Activated CD4-positive, CD25-positive, alpha-beta regulatory T cell treated with anti-CD3 and anti-CD28 coated beads, Interleukin-2, amount 50 U/mL, for 16 hours (primary cell): ENCODE data around the gene RGL3.
A peak's percentile ranks its signal among the peaks of the same experiment; 100 is the strongest.
"Not testable (repeated sequence)": the region's sequence is repeated elsewhere in the genome, so short reads cannot be mapped to it uniquely, and the experiment has no call there.

Experiments
- DNase-seq: peaks from one replicate; pipeline ENCODE4 v3.0.0-alpha.2; 2020; ENCODE audit warnings: low read depth, low spot score

The RGL3 gene

GRCh38 chr19:11450570-11451326, 31.6 kb upstream of the RGL3 start:
- no peak for DNase-seq

GRCh38 chr19:11448923-11449554, 29.9 kb upstream of the RGL3 start:
- DNase-seq = no peak

- no peak for DNase-seq
These were observed 29.3 kb upstream of the RGL3 start for GRCh38 chr19:11448410-11448809.

- DNase-seq = no peak
These were observed 28.5 kb upstream of the RGL3 start for GRCh38 chr19:11447347-11448262.

GRCh38 chr19:11446652-11447301, 27.7 kb upstream of the RGL3 start:
- DNase-seq = no peak

GRCh38 chr19:11446271-11446651, 27.1 kb upstream of the RGL3 start:
- DNase-seq = no peak

GRCh38 chr19:11445141-11445540, 26.0 kb upstream of the RGL3 start:
- DNase-seq = no peak

GRCh38 chr19:11444059-11444458, 24.9 kb upstream of the RGL3 start:
- DNase-seq = no peak

GRCh38 chr19:11437955-11438354, 18.8 kb upstream of the RGL3 start:
- no peak for DNase-seq

GRCh38 chr19:11435833-11436313, 16.8 kb upstream of the RGL3 start:
- no peak for DNase-seq

GRCh38 chr19:11435057-11435832, 16.1 kb upstream of the RGL3 start, which contains the start of the genes ODAD3 and PRKCSH:
ODAD3 (minus strand) TSS chr19:11435121; CDS start chr19:11435016, 105 bp downstream.
PRKCSH (plus strand) TSS chr19:11435635; CDS start chr19:11436118, 483 bp downstream.
- peak; percentile 98 for DNase-seq

- DNase-seq = no peak
These were observed 15.6 kb upstream of the RGL3 start for GRCh38 chr19:11434703-11435056.

GRCh38 chr19:11433526-11433925, 14.4 kb upstream of the RGL3 start:
- DNase-seq = not testable (repeated sequence)

GRCh38 chr19:11426656-11427055, 7.5 kb upstream of the RGL3 start:
- DNase-seq = no peak

GRCh38 chr19:11425719-11426457, 6.8 kb upstream of the RGL3 start:
- no peak for DNase-seq

GRCh38 chr19:11423791-11424181, 4.7 kb upstream of the RGL3 start:
- no peak for DNase-seq

GRCh38 chr19:11423164-11423790, 4.2 kb upstream of the RGL3 start:
- no peak for DNase-seq

- no peak for DNase-seq
These were observed 3.3 kb upstream of the RGL3 start for GRCh38 chr19:11422163-11423065.
